ENCODE measurements around the gene GJB6.
A peak's percentile ranks its signal among the peaks of the same experiment; 100 is the strongest.

GJB6 gene

DNA sequence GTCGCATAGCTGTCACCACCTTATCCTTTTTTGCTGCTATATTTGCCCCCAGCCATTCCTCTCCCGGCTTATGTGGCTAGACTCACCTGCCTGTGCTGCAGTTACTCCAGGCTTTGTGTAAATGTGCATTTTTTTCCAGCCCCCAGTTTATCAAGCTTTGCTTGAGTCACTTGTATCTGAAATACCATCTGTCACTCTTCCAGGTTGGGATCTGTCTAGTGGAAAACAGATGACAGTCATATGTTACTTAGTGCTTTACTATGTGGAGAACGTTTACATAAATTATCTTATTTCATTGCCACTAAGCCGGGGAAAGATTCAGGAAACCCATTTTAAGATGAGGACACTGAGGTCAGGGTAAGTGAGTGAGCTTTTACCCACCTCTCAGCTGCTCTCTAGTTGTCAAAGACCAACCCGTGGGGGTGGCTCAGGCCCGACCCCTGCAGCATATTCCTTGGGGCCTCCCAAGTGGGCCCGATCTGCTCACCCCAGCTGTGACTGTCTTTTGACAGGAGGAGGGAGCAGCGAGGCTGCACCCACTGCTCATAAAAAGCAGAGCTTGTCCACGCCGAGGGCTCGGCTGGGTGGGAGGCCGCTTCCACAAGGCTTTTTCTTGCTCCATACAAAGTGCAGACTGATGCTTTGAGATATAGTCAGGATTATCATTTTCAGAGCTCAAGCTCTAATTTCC, 46.6 kb downstream of the GJB6 start:
- DNase-seq = no peak

- peak; percentile 50 for DNase-seq
Measured at GRCh38 chr13:20182231-20182846, 49.8 kb downstream of the GJB6 start.

DNA sequence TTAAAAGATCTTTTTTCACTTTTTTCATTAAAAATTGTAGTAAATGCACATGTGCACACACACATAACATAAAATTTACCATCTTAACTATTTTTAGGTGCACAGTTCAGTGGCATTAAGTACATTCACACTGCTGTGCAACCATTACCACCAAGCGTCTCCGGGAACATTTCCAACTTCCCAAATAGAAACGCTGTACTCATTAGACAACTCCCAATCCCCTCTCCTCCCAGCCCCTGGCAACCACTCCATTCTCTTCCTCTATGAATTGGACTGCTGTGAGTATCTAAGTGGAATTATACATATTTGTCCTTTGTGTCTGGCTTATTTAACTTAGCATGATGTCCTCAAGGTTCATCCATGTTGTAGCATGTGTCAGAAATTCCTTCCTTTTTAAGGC, 50.9 kb downstream of the GJB6 start:
- no peak for DNase-seq

- no peak for DNase-seq
Measured at GRCh38 chr13:20178156-20178555, 54.0 kb downstream of the GJB6 start.

GRCh38 chr13:20177049-20177831, 54.9 kb downstream of the GJB6 start:
- DNase-seq = no peak

DNA sequence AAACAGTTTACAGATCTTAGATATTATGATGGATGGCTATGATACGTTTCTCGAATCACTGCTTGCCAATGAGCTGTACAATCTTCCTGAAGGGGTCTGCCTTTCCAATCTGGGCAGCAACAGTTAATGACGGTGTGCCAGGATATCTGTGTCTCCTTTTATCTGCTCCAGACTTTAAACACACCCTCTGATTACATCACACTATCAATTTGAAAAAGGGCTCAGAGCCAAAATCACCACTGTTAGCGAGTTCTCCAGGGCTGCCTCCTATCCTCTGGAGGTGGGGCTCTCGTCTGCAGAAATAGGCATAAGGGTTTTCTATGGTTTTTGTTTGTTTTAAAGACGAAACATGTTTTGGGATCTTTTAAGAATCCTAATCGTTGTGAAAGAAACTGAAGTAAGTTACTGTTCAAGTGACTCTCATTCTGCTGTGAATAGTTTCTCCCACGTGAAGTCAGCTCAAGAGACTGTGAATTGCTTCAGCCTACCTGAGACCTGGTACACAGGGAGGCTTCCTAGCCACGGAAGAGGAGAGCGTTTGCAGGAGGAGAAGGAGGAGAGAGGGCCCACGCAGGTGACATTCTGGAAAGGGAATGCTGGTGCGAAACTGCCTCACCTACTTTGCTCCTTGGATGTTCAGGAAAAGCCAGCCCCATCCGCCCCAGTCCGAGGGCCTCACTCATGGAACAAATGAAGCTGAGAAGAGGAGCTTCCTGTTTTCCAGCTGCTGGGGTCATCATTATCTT, 56.0 kb downstream of the GJB6 start:
- no peak for DNase-seq

GRCh38 chr13:20175406-20175794, 56.7 kb downstream of the GJB6 start:
- no peak for DNase-seq

DNA sequence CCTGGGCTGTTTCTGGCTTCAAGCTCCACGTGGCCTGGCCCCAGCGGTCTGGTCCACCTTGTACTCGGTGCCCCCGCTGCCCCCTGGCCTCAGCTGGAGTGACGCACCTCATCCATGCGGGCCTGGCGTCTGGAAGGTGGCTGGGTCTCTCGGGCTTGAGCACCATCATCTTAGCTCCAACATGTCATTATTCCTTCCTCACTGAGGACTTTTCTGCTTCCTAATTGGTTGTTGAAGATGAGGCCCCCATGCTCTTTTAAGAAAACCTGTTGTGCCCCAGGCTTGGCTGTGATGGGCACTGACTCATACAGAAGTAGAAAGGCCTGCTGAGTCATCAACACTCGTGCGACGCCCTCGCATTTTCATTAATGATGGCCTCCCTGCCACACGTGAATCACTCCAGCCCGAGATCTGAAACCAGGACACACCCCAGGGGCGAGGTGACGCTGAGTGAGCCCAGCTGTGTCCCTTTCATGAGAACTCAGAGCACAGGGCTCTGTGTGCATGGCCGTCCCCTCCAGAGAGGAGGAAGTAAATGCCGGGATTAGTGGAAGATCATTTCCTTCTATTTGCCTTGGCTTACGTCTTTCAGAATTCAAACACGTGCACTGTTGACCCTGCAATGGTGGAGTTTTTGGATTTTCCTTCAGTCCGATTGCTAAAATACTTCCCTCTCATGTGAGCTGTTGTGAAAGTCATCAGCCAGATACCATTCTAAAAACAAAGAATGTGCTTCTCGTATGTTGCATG, 57.3 kb downstream of the GJB6 start:
- DNase-seq = peak; percentile 86

DNA sequence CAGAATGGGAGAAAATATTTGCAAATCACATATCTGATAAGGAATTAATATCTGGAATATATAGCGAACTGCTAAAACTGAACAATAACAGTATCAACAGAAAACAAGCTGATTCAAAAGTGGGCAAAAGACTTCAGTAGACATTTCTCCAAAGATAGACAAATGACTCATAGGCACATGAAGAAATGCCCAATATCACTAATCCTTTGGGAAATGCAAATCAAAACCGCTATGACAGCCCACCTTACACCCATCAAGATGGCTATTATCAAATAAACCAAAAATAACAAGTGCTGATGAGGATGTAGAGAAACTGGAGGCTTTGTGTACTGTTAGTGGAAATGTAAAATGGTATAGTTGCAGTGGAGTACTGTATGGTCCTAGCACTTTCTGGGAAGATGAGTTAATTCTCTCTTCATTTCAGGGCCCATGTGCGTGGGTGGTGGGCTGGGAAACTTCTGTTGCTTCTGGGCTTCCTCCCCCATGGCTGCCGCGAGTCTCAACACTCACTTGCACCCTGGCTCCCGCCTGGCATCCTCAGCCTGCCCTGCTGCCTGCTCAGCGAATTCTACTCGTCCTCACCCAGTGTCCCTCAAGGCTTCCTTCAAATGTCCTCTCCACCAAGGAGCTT, 58.9 kb downstream of the GJB6 start:
- DNase-seq = peak; percentile 37

All from stimulated activated CD4-positive, alpha-beta T cell treated with anti-CD3 and anti-CD28 coated beads, Interleukin-15, amount 100 ng/mL, for 24 hours (primary cell).